OCI-LY7 (cell line): ENCODE data around the gene TSPAN9.

ENCODE experiments used
- EZH2phosphoT487 ChIP-seq: fragments of 200-600 bp; sonication (generic); IDR thresholded peaks from 2 replicates; pipeline ENCODE4 v1.6.1; 2018; ENCODE audit warnings: low read depth, borderline replicate concordance, mild to moderate bottlenecking, mixed run types, antibody characterized with exemption, low read length, moderate library complexity, mixed read lengths
- TF ChIP-seq, protein P1 (sequence below): fragments of 200-600 bp; sonication (generic); conservative IDR thresholded peaks from 2 replicates; pipeline ENCODE4 v1.5.1; 2014; ENCODE audit warnings: mild to moderate bottlenecking, antibody characterized with exemption, low read length, moderate library complexity, mixed read lengths

DNA sequence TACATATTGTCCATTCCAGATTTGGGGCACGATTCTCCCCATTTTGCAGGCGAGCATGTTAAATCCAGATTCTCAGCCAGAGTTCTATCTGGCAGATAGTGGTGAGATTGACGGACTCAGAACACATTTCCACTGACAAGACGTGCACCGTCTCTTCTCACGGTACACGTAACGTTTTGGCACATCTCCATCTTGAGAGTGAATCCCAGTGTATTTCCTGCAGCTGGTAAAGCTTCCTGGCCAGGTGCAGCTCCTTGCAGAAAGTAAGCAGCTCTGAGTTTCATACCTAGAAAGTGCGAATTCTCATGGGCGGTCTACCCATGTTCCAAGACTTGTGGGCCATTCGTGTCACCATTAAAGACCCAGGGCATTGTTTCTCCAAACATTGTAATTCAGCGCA is 102.6 kb downstream of the TSPAN9 start:
- TF ChIP-seq, protein P1, sequence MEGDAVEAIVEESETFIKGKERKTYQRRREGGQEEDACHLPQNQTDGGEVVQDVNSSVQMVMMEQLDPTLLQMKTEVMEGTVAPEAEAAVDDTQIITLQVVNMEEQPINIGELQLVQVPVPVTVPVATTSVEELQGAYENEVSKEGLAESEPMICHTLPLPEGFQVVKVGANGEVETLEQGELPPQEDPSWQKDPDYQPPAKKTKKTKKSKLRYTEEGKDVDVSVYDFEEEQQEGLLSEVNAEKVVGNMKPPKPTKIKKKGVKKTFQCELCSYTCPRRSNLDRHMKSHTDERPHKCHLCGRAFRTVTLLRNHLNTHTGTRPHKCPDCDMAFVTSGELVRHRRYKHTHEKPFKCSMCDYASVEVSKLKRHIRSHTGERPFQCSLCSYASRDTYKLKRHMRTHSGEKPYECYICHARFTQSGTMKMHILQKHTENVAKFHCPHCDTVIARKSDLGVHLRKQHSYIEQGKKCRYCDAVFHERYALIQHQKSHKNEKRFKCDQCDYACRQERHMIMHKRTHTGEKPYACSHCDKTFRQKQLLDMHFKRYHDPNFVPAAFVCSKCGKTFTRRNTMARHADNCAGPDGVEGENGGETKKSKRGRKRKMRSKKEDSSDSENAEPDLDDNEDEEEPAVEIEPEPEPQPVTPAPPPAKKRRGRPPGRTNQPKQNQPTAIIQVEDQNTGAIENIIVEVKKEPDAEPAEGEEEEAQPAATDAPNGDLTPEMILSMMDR = no peak
- TF ChIP-seq EZH2phosphoT487 = no peak
